Measurements from ENCODE around the gene TBL1X.
"Not testable (repeated sequence)": the region's sequence is repeated elsewhere in the genome, so short reads cannot be mapped to it uniquely, and the experiment has no call there.

The TBL1X gene

GRCh38 chrX:9459186-9459748 is 5.6 kb upstream of the TBL1X start:
- no peak for DNase-seq (ENCODE audit: low read depth)

DNA sequence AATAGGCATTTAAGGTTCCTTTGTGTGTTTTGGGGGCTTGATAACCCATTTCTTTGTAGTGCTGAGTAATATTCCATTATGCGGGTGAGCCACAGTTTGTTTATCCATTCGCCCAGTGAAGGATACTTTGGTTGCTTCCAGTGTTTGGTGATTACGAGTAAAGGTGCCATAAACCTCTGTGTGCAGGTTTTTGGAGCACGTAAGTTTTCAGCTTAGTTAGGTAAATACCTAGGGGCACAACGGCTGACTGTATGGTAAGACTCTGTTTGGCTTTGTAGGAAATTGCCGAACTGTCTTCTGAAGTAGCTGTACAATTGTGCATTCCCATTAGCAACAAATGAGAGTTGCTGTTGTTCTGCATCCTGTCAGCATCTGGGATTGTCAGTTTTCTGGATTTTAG is 3.8 kb upstream of the TBL1X start:
- DNase-seq (ENCODE audit: low read depth): no peak

GRCh38 chrX:9462456-9462855 is 2.4 kb upstream of the TBL1X start:
- no peak for DNase-seq (ENCODE audit: low read depth)

GRCh38 chrX:9465380-9466123 is 694 bp downstream of the TBL1X start:
- DNase-seq (ENCODE audit: low read depth): no peak

GRCh38 chrX:9466124-9466495 is 1.3 kb downstream of the TBL1X start:
- DNase-seq (ENCODE audit: low read depth): peak; percentile 31

DNA sequence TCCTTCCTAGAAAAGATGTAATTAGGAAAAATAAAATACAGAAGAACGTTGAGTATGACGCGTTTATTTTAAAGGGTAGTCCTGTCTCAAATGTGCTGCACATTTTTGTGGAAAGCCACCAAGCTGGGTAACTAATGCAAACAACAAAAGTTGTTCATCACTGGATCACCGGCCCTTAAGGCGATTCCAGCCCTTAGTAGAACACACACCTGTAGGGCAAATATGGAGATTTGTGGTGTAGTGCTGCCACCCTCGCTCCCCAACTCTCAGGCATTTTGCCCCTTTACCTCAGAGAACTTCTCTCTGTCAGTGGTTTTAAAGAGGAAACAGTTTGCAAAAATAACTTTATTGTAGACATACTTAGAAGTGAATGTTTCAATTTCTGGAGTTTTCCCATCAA is 1.9 kb downstream of the TBL1X start:
- DNase-seq (ENCODE audit: low read depth): no peak

- DNase-seq (ENCODE audit: low read depth): no peak
Measured at GRCh38 chrX:9467146-9467545, 2.3 kb downstream of the TBL1X start.

DNA sequence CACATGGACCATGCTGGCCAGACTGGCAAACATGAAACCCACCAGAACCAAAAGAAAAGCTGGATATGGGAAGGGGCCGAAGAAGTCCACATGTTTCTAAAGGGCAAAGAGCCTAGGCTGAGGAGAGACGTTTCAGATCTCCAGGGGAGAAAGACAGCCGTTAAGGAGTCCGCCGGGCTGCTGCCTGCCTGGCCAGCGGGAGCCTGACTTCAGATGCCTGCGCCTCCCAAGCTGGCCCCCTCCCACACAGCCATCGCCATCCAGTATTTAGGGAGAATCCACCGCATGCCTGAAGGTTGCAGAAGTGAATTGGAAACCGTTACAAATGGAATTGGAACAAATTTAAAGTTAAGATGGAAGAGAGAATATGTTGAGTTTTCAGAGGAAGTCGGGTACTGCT is 2.9 kb downstream of the TBL1X start:
- DNase-seq (ENCODE audit: low read depth): no peak

DNA sequence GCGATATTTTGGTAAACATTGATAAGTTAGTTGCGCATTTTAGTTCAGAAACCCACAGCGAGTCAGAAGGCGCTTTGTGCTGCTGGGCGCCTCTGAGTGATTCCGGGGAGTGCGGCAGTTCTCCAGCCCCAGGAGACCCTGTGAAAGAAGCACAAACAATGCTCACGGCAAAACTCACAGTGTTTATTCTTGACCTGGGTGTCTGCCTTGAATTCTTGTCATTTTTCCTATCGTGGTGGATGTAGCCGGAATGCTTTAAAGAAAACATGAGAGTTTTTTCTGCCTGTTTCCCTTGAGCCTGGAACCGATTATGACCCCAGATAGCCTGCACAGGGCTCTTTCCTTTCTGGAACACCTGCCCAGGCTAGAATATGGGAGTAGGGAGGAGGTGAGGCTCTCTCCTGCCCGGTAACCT is 6.7 kb downstream of the TBL1X start:
- DNase-seq (ENCODE audit: low read depth): peak; percentile 42

DNA sequence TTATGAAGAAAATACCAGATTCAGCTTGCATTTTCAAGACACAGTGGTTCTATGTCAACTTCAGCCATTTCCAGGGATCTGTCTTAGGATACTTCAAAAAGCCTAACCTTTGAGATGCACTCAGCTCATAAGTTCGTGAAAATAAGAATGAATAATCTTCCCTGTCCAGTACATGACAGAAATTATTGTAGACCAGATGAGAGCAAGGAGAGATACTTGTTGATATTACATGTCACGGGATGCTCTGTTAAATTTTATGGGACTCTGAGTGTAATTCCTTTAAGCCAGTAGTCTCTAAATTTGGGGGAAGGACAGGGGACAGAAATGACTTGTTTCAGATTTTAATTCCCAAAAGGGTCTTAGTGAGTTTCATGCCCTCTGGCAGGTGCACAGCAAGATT is 8.8 kb downstream of the TBL1X start:
- no peak for DNase-seq (ENCODE audit: low read depth)

DNA sequence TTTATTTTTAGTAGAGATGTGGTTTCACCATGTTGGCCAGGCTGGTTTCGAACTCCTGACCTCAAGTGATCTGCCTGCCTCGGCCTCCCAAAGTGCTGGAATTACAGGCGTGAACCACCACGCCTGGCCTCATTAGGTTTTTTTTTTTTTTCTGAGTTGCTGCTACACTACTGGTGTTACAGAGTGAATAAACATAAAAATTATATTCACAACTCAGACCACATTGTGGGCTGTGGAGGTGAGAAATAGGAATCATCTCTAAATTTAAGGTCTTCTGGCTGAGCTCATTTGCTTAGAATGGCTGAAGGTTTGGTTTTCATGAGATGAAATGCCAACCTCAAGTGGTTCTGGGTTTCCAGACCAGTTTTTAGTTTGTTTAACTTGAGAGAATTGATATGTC is 10.6 kb downstream of the TBL1X start:
- DNase-seq (ENCODE audit: low read depth): not testable (repeated sequence)

- DNase-seq (ENCODE audit: low read depth): no peak
Measured at GRCh38 chrX:9475984-9476383, 11.1 kb downstream of the TBL1X start.

DNA sequence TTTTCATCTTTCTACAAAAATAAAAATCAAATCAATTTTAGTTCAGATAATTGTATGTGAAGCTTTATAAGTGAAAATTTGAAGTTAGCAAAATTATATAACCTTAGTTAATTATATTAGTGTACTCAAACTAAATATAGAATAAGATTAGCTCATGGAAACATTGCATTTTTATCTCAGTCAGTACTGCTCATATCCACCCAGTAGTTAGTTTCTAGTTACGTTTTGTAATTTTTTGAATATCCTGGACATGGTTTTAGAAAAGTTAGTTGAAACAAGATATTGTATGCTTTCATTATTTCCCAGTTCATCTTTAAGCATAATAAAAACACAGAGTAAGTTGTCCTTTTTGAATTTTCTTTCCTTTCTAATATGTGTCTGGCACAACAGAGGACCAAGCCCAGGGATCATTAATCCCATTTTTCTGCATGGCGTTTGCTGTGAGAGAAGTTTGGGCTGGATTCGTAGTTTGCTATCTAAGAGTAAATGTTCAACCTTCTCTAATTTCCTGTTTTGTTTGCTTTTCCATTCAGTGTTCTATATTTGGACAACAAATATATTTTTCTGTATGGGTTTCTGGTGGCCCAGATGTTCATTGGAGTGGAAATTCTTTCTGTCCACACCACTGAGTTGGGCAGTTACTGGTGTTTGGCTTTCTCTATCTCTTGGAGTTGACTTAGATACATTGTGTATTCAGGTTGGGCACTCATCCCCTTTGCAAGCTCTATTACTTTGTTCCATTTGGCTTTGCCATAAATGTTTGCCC is 12.1 kb downstream of the TBL1X start:
- no peak for DNase-seq (ENCODE audit: low read depth)

DNA sequence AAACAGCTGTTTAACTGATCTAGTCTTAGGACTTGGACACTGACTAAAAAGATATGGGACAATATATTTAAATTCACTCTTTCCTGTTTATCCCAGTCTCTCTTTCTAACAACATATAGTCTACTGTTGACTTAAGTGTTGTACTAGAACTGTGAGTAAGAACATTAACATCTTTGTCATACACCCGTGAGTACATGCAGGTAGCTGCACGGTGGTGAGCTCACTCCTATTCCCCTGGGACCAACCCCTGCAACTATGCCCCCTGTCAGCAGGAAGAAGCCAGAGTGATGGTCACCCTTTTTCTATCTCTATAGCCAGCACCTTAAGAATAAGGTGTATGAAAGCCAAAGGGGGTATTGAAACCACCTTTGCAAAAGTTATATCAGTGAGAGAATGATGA is 17.6 kb downstream of the TBL1X start:
- DNase-seq (ENCODE audit: low read depth): no peak

- DNase-seq (ENCODE audit: low read depth): no peak
Measured at GRCh38 chrX:9482837-9483236, 18.0 kb downstream of the TBL1X start.

GRCh38 chrX:9483376-9483775 is 18.5 kb downstream of the TBL1X start:
- no peak for DNase-seq (ENCODE audit: low read depth)

GRCh38 chrX:9486786-9487387 is 22.0 kb downstream of the TBL1X start:
- DNase-seq (ENCODE audit: low read depth): no peak

DNA sequence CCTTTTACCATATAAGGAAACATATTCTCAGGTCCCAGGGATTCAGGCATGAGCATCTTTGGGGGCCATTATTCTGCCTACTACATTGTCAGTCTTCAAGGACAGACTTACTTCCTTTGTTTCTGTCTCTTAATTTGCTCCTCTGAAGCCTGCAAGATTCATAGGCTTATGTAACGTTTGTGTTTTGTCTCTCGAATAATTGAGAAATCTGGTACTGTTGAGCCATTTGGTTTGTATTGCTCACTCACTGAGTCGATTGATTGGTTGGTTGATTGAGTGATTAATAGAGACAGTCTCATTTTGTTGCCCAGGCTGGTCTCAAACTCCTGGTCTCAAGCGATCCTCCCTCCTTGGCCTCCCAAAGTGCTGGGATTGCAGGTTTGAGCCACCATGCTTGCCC is 23.7 kb downstream of the TBL1X start:
- DNase-seq (ENCODE audit: low read depth): no peak

- DNase-seq (ENCODE audit: low read depth): no peak
Measured at GRCh38 chrX:9489234-9489633, 24.4 kb downstream of the TBL1X start.

GRCh38 chrX:9492901-9493300 is 28.0 kb downstream of the TBL1X start:
- no peak for DNase-seq (ENCODE audit: low read depth)

- no peak for DNase-seq (ENCODE audit: low read depth)
Measured at GRCh38 chrX:9493936-9494335, 29.1 kb downstream of the TBL1X start.

DNA sequence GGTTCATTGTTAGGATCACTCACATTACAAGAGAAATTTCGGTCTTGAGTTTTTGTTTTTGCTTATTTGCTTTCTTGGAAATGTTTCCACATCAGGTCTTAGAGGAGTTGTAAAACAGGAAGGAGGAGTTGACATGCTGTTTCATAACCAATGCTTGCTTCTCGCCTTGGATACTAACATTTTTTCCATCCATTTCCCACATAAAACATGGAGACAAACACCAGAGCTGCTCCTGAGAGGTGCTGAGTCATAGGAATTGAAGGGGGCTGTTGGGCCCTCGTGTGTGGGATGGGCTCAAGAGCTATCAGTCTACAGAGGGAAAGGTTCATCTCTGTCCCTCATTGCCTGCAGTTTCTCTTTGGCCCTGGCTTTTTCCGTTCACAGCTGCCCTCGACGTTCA is 29.9 kb downstream of the TBL1X start:
- DNase-seq (ENCODE audit: low read depth): peak; percentile 23

GRCh38 chrX:9495496-9495895 is 30.6 kb downstream of the TBL1X start:
- no peak for DNase-seq (ENCODE audit: low read depth)
